ENCODE measurements around the gene BCL10. TPM values are rescaled to one million over a fixed set of nuclear protein-coding genes. Genes with fewer than 3 reads are reported as not detected.

Gene BCL10
- total RNA-seq, 1 experiment from 2014 or later, result 33.8 TPM

DNA sequence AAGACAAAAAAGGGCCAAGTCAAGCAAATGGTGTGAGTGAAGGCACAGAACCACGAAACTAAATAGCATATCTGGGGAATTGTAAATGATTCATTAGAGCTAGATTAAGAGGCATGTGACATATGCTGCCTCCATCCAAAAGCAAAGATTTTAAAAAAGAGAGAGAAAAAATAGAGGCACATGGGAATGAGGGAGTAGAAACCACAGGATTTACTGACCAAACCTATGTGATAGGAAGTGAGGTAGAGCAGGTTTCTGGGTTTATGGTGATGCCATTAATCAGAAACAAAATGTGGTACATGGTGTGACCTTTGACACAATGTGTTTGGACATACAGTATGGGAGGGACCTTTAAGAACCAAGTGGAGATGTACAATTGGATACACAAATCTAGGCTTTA, 30.5 kb downstream of the BCL10 start:
- Histone ChIP-seq H3K27ac (ENCODE audit: low read depth, low read length) (no peak overlapping the region), H3K9ac (ENCODE audit: low read length) (no peak overlapping the region), H3K4me1 (ENCODE audit: control insufficient read depth in 1 of 2, insufficient read depth in 2 of 2, low read length in 2 of 2) (peaks cover 4 to 10% of the 10 kb centered on the region in 2 experiments; a peak in 3 of 4 replicates), H3K36me3 (ENCODE audit: control insufficient read depth in 1 of 2, insufficient read depth in 2 of 2, low read length in 2 of 2) (no peaks in the 10 kb centered on the region), H4K20me1 (ENCODE audit: insufficient read depth) (no peaks in the 10 kb centered on the region), H3K79me2 (ENCODE audit: insufficient read depth, low read length) (no peaks in the 10 kb centered on the region), H2AFZ (ENCODE audit: low read depth, low read length, poor library complexity, severe bottlenecking) (no peak overlapping the region), H3K4me3 (replicated peaks in 1 of 2; ENCODE audit: low read depth in 1 of 2, low read length in 2 of 2) (no peak overlapping the region), H3K27me3 (ENCODE audit: insufficient read depth, low read length) (no peaks in the 10 kb centered on the region), H3K9me2 (ENCODE audit: insufficient read depth) (no peaks in the 10 kb centered on the region), H3K9me3 (ENCODE audit: control insufficient read depth in 1 of 2, insufficient read depth in 1 of 2, low read depth in 1 of 2, low read length in 2 of 2) (no peaks in the 10 kb centered on the region), H3K4me2 (ENCODE audit: low read length) (no peak overlapping the region)
- BruUV-seq (replicated peaks), result no TSS peak
- CTCF ChIA-PET, result interaction anchor here (2.5 to 3.1 kb wide), 2 partner anchors 301 kb away, joined by 8 to 11 read pairs; no protein-coding TSS in a partner anchor
- no peak for ATAC-seq
- intact Hi-C loops (cut with micrococcal nuclease), result no loop called here
- RAD21 ChIA-PET (ENCODE audit: low non-redundant PET in 1 of 2, low total read pairs in 2 of 2, uncharacterized antibody in 2 of 2, unreplicated experiment in 2 of 2), result no interaction called here
- DNase-seq (ENCODE audit: low read depth, low spot score), result no peak
- TF ChIP-seq RAD21 (IDR thresholded peaks at IDR 0.05; ENCODE audit: low read depth), result no peak
- no peak for TF ChIP-seq CBX3 (IDR thresholded peaks at IDR 0.05; ENCODE audit: low read depth)
- TF ChIP-seq, protein P1, sequence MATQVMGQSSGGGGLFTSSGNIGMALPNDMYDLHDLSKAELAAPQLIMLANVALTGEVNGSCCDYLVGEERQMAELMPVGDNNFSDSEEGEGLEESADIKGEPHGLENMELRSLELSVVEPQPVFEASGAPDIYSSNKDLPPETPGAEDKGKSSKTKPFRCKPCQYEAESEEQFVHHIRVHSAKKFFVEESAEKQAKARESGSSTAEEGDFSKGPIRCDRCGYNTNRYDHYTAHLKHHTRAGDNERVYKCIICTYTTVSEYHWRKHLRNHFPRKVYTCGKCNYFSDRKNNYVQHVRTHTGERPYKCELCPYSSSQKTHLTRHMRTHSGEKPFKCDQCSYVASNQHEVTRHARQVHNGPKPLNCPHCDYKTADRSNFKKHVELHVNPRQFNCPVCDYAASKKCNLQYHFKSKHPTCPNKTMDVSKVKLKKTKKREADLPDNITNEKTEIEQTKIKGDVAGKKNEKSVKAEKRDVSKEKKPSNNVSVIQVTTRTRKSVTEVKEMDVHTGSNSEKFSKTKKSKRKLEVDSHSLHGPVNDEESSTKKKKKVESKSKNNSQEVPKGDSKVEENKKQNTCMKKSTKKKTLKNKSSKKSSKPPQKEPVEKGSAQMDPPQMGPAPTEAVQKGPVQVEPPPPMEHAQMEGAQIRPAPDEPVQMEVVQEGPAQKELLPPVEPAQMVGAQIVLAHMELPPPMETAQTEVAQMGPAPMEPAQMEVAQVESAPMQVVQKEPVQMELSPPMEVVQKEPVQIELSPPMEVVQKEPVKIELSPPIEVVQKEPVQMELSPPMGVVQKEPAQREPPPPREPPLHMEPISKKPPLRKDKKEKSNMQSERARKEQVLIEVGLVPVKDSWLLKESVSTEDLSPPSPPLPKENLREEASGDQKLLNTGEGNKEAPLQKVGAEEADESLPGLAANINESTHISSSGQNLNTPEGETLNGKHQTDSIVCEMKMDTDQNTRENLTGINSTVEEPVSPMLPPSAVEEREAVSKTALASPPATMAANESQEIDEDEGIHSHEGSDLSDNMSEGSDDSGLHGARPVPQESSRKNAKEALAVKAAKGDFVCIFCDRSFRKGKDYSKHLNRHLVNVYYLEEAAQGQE (IDR thresholded peaks at IDR 0.05; ENCODE audit: low read depth), result no peak
- no peak for TF ChIP-seq ZNF274 (IDR thresholded peaks at IDR 0.05; ENCODE audit: low read depth, low read length)
- TF ChIP-seq JUND (IDR thresholded peaks at IDR 0.05), result no peak
- no peak for TF ChIP-seq YY1 (IDR thresholded peaks at IDR 0.05; ENCODE audit: extremely low read depth, insufficient replicate concordance, low read depth, low read length)
- TF ChIP-seq, protein P2, sequence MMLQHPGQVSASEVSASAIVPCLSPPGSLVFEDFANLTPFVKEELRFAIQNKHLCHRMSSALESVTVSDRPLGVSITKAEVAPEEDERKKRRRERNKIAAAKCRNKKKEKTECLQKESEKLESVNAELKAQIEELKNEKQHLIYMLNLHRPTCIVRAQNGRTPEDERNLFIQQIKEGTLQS (IDR thresholded peaks at IDR 0.05), result no peak
- no peak for TF ChIP-seq TCF7L2 (IDR thresholded peaks at IDR 0.05; ENCODE audit: borderline replicate concordance, extremely low read depth, insufficient read depth, insufficient read length)
- no peak for TF ChIP-seq ELF1 (IDR thresholded peaks at IDR 0.05; ENCODE audit: borderline replicate concordance, low read depth)
- POLR2A ChIA-PET, result no interaction called here

Measured in HCT116 (cell line).